GM10266 (cell line): ENCODE measurements around the gene ARHGAP23.
"Not testable (repeated sequence)": the region's sequence is repeated elsewhere in the genome, so short reads cannot be mapped to it uniquely, and the experiment has no call there.

ENCODE experiments used
- DNase-seq: peaks from one replicate; pipeline ENCODE4 v3.0.0; 2012; ENCODE audit errors: extremely low spot score
- CTCF ChIP-seq: IDR thresholded peaks from 2 replicates; pipeline ENCODE4 v1.5.1; 2012; ENCODE audit warnings: mild to moderate bottlenecking, low read depth; ENCODE audit not compliant: control insufficient read depth, insufficient read depth; ENCODE audit errors: missing control alignments

The ARHGAP23 gene

GRCh38 chr17:38469875-38470274 lies 41.6 kb downstream of the ARHGAP23 start:
- DNase-seq, result no peak

GRCh38 chr17:38471253-38471652 lies 43.0 kb downstream of the ARHGAP23 start:
- DNase-seq, result not testable (repeated sequence)

More at GRCh38 chr17:38469875-38470274, 41.6 kb downstream of the ARHGAP23 start:
- TF ChIP-seq CTCF, result no peak

GRCh38 chr17:38474666-38475065 lies 46.4 kb downstream of the ARHGAP23 start:
- DNase-seq, result not testable (repeated sequence)

- no peak for TF ChIP-seq CTCF
- DNase-seq, result no peak
Measured at GRCh38 chr17:38476549-38476948, 48.3 kb downstream of the ARHGAP23 start.

GRCh38 chr17:38477417-38477816 lies 49.2 kb downstream of the ARHGAP23 start:
- DNase-seq, result not testable (repeated sequence)

- not testable (repeated sequence) for DNase-seq
Measured at GRCh38 chr17:38477951-38478350, 49.7 kb downstream of the ARHGAP23 start.

- DNase-seq, result not testable (repeated sequence)
Measured at GRCh38 chr17:38478667-38479066, 50.4 kb downstream of the ARHGAP23 start.

GRCh38 chr17:38482039-38482699 lies 53.9 kb downstream of the ARHGAP23 start:
- not testable (repeated sequence) for DNase-seq

GRCh38 chr17:38482700-38483043 lies 54.4 kb downstream of the ARHGAP23 start:
- not testable (repeated sequence) for DNase-seq

- DNase-seq, result peak; percentile 52
- peak; percentile 66 for TF ChIP-seq CTCF
Measured at GRCh38 chr17:38484242-38485145, 56.2 kb downstream of the ARHGAP23 start.

- TF ChIP-seq CTCF, result no peak
- DNase-seq, result no peak
Measured at GRCh38 chr17:38485146-38485468, 56.8 kb downstream of the ARHGAP23 start.

- peak; percentile 31 for DNase-seq
Measured at GRCh38 chr17:38485681-38486298, 57.5 kb downstream of the ARHGAP23 start.

GRCh38 chr17:38489774-38490173 lies 61.5 kb downstream of the ARHGAP23 start:
- DNase-seq, result not testable (repeated sequence)

- not testable (repeated sequence) for DNase-seq
Measured at GRCh38 chr17:38491346-38492066, 63.2 kb downstream of the ARHGAP23 start.
